Panc1 (cell line): ENCODE data around the gene TMEM63B.

Experiments
- CTCF ChIP-seq: fragments of 450-650 bp; IDR thresholded peaks from 2 replicates; pipeline ENCODE4 v1.5.1; 2017; ENCODE audit warnings: mild to moderate bottlenecking
- POLR2AphosphoS5 ChIP-seq: IDR thresholded peaks from 2 replicates; pipeline ENCODE4 v1.6.1; 2012; ENCODE audit warnings: mild to moderate bottlenecking, low read depth, low read length, moderate library complexity
- REST ChIP-seq, 2 experiments: IDR thresholded peaks; 2 replicates each; pipeline ENCODE4 v1.6.1; 2011 to 2012; ENCODE audit warnings: low read depth in 2 of 2, control low read depth in 1 of 2, low read length in 1 of 2, mild to moderate bottlenecking in 1 of 2, moderate library complexity in 1 of 2; ENCODE audit not compliant: insufficient read depth in 1 of 2
- SIN3A ChIP-seq: IDR thresholded peaks from 2 replicates; pipeline ENCODE4 v1.6.1; 2012; ENCODE audit warnings: low read depth, mild to moderate bottlenecking, low read length, moderate library complexity, borderline replicate concordance; ENCODE audit not compliant: insufficient read depth
- TCF7L2 ChIP-seq: IDR thresholded peaks from 2 replicates; pipeline ENCODE4 v1.6.1; 2011; ENCODE audit warnings: mild to moderate bottlenecking, low read depth, low read length, inconsistent platforms

GRCh38 chr6:44110005-44110676 lies 17.2 kb upstream of the TMEM63B start:
- TF ChIP-seq CTCF (no peak), POLR2AphosphoS5 (no peak), REST (IDR thresholded peaks at IDR 0.05; ENCODE audit: insufficient read depth in 1 of 2, low read depth in 2 of 2, low read length in 1 of 2) (no peak), SIN3A (no peak), TCF7L2 (no peak)
